Left forelimb (tissue), 1 donor: Measurements from ENCODE around the gene TYW1B.
"Not testable (repeated sequence)": the region's sequence is repeated elsewhere in the genome, so short reads cannot be mapped to it uniquely, and the experiment has no call there.

ENCODE experiments used
- DNase-seq: peaks from one replicate; pipeline ENCODE4 v3.0.0-alpha.2; 2018; ENCODE audit warnings: low spot score

TYW1B gene

GRCh38 chr7:72622532-72622931, 205.5 kb downstream of the TYW1B start:
- no peak for DNase-seq

- not testable (repeated sequence) for DNase-seq
Measured at GRCh38 chr7:72621761-72622187, 206.2 kb downstream of the TYW1B start.

- DNase-seq = not testable (repeated sequence)
Measured at GRCh38 chr7:72620923-72621322, 207.1 kb downstream of the TYW1B start.

GRCh38 chr7:72618435-72619180, 209.4 kb downstream of the TYW1B start:
- not testable (repeated sequence) for DNase-seq

- DNase-seq = not testable (repeated sequence)
Measured at GRCh38 chr7:72609761-72610160, 218.2 kb downstream of the TYW1B start.

GRCh38 chr7:72607988-72608387, 220.0 kb downstream of the TYW1B start:
- DNase-seq = not testable (repeated sequence)

- DNase-seq = not testable (repeated sequence)
Measured at GRCh38 chr7:72605863-72606431, 222.1 kb downstream of the TYW1B start.

GRCh38 chr7:72604771-72605611, 223.0 kb downstream of the TYW1B start:
- not testable (repeated sequence) for DNase-seq

- DNase-seq = not testable (repeated sequence)
Measured at GRCh38 chr7:72603476-72603875, 224.5 kb downstream of the TYW1B start.

- no peak for DNase-seq
Measured at GRCh38 chr7:72603073-72603472, 224.9 kb downstream of the TYW1B start.

- DNase-seq = not testable (repeated sequence)
Measured at GRCh38 chr7:72601683-72602082, 226.3 kb downstream of the TYW1B start.

GRCh38 chr7:72590023-72590422, 238.0 kb downstream of the TYW1B start:
- not testable (repeated sequence) for DNase-seq

GRCh38 chr7:72587267-72587666, 240.7 kb downstream of the TYW1B start:
- not testable (repeated sequence) for DNase-seq

GRCh38 chr7:72584576-72584975, 243.4 kb downstream of the TYW1B start:
- DNase-seq = not testable (repeated sequence)

GRCh38 chr7:72583620-72584361, 244.2 kb downstream of the TYW1B start:
- DNase-seq = not testable (repeated sequence)

GRCh38 chr7:72580142-72580770, 247.7 kb downstream of the TYW1B start:
- DNase-seq = not testable (repeated sequence)

GRCh38 chr7:72577107-72577506, 250.9 kb downstream of the TYW1B start:
- DNase-seq = no peak

- DNase-seq = not testable (repeated sequence)
Measured at GRCh38 chr7:72561988-72562387, 266.0 kb downstream of the TYW1B start.

GRCh38 chr7:72559546-72559945, 268.5 kb downstream of the TYW1B start:
- DNase-seq = not testable (repeated sequence)

GRCh38 chr7:72556733-72557132, 271.3 kb downstream of the TYW1B start:
- DNase-seq = not testable (repeated sequence)

GRCh38 chr7:72555238-72555637, 272.8 kb downstream of the TYW1B start:
- DNase-seq = not testable (repeated sequence)
